ENCODE data around the gene EPRS1. TPM values are rescaled to one million over a fixed set of nuclear protein-coding genes. Genes with fewer than 3 reads are reported as not detected.
A peak's percentile ranks its signal among the peaks of the same experiment; 100 is the strongest.

Gene EPRS1
- total and polyA plus RNA-seq, 2 of the 13 experiments (the other 11 are each of a cell fraction or from before 2014, with no cell fraction given), result 86.1 to 124 TPM

DNA sequence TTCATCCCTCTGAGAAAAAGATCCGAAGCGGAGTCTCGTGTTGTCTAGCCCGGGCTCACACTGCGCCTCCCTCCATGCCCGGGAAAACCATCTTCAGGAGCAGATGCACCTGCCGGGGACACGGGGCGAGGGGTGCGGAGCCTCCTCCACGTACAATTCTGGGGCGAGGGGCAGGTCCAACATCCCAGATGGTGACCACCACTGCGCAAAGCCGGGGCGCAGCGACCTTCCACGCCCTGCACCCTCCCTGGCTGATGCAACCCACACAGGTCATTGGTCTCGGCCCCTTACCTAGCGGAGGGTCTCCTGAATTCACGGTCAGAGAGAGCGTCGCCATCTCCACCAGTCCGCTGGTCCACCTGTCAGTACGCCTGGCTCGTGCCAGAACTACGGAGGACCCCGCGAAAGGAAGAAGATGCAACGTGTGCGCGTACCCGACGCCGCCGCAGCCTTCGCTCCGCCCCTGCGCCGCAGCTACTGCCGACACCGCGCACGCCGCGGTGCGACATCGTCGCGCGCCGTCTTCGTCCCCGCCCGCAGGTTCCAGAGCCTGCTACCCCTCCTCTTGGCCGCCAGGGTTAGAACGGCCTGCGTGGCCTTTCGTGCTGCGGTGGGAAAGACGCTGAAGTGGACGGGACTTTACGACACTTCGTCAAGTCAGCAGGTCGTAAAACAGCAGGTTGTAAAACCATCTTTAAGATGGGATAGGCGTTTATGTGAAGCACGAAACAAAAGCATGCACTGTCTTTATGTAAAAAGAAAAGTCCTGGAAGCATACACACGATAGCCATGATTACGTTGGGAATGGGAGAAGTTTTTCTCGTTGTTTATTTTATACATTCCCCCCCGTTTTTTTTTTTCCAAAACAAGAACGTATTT, at the start of gene EPRS1 (continued):
- 0 out of 2 replicates have a peak, but pooled peaks have one; percentile 23 for TF ChIP-seq ZNF234 (CRISPR knock-in tag; conservative IDR thresholded peaks at IDR 0.05)
- TF ChIP-seq MEF2D (CRISPR knock-in tag; IDR thresholded peaks at IDR 0.05), result peak; percentile 70; the same call in 1 of the 2 replicates
- TF ChIP-seq, protein P1, sequence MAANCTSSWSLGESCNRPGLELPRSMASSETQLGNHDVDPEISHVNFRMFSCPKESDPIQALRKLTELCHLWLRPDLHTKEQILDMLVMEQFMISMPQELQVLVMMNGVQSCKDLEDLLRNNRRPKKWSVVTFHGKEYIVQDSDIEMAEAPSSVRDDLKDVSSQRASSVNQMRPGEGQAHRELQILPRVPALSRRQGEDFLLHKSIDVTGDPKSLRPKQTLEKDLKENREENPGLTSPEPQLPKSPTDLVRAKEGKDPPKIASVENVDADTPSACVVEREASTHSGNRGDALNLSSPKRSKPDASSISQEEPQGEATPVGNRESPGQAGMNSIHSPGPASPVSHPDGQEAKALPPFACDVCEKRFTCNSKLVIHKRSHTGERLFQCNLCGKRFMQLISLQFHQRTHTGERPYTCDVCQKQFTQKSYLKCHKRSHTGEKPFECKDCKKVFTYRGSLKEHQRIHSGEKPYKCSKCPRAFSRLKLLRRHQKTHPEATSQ (CRISPR knock-in tag; IDR thresholded peaks at IDR 0.05; ENCODE audit: borderline replicate concordance), result peak; percentile 60; the same call in 1 of the 2 replicates
- TF ChIP-seq, protein P2, sequence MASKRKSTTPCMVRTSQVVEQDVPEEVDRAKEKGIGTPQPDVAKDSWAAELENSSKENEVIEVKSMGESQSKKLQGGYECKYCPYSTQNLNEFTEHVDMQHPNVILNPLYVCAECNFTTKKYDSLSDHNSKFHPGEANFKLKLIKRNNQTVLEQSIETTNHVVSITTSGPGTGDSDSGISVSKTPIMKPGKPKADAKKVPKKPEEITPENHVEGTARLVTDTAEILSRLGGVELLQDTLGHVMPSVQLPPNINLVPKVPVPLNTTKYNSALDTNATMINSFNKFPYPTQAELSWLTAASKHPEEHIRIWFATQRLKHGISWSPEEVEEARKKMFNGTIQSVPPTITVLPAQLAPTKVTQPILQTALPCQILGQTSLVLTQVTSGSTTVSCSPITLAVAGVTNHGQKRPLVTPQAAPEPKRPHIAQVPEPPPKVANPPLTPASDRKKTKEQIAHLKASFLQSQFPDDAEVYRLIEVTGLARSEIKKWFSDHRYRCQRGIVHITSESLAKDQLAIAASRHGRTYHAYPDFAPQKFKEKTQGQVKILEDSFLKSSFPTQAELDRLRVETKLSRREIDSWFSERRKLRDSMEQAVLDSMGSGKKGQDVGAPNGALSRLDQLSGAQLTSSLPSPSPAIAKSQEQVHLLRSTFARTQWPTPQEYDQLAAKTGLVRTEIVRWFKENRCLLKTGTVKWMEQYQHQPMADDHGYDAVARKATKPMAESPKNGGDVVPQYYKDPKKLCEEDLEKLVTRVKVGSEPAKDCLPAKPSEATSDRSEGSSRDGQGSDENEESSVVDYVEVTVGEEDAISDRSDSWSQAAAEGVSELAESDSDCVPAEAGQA (IDR thresholded peaks at IDR 0.05; ENCODE audit: low read depth), result peak; percentile 88
- TF ChIP-seq, protein P2 (CRISPR knock-in tag; IDR thresholded peaks at IDR 0.05; ENCODE audit: borderline replicate concordance), result peak; percentile 4; the same call in 1 of the 2 replicates
- no peak for TF ChIP-seq ZNF549 (CRISPR knock-in tag; IDR thresholded peaks at IDR 0.05)
- TF ChIP-seq HNRNPLL (IDR thresholded peaks at IDR 0.05; ENCODE audit: low read depth, low read length, poor library complexity, severe bottlenecking), result peak; percentile 98
- no peak for TF ChIP-seq ZNF766 (CRISPR knock-in tag; IDR thresholded peaks at IDR 0.05; ENCODE audit: borderline replicate concordance)
- no peak for TF ChIP-seq ZBTB1 (CRISPR knock-in tag; IDR thresholded peaks at IDR 0.05; ENCODE audit: borderline replicate concordance)
- TF ChIP-seq ZNF619 (CRISPR knock-in tag; IDR thresholded peaks at IDR 0.05), result peak; percentile 91; the same call in 1 of the 2 replicates
- TF ChIP-seq, protein P3, sequence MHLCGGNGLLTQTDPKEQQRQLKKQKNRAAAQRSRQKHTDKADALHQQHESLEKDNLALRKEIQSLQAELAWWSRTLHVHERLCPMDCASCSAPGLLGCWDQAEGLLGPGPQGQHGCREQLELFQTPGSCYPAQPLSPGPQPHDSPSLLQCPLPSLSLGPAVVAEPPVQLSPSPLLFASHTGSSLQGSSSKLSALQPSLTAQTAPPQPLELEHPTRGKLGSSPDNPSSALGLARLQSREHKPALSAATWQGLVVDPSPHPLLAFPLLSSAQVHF (CRISPR knock-in tag; IDR thresholded peaks at IDR 0.05), result 0 out of 2 replicates have a peak, but pooled peaks have one; percentile 41
- TF ChIP-seq PHF20 (CRISPR knock-in tag; IDR thresholded peaks at IDR 0.05), result peak; percentile 95
- peak; percentile 37; the same call in 1 of the 2 replicates for TF ChIP-seq KLF9 (CRISPR knock-in tag; IDR thresholded peaks at IDR 0.05; ENCODE audit: low read depth)
- TF ChIP-seq ZNF83 (CRISPR knock-in tag; IDR thresholded peaks at IDR 0.05; ENCODE audit: borderline replicate concordance), result peak; percentile 84; the same call in 1 of the 2 replicates
- TF ChIP-seq ATM (IDR thresholded peaks at IDR 0.05; ENCODE audit: borderline replicate concordance), result no peak
- peak; percentile 26; the same call in 1 of the 2 replicates for TF ChIP-seq ZNF143 (CRISPR knock-in tag; IDR thresholded peaks at IDR 0.05)
- TF ChIP-seq NFE2L1 (CRISPR knock-in tag; IDR thresholded peaks at IDR 0.05; ENCODE audit: borderline replicate concordance), result peak; percentile 48; the same call in 1 of the 2 replicates
- TF ChIP-seq, protein P4, sequence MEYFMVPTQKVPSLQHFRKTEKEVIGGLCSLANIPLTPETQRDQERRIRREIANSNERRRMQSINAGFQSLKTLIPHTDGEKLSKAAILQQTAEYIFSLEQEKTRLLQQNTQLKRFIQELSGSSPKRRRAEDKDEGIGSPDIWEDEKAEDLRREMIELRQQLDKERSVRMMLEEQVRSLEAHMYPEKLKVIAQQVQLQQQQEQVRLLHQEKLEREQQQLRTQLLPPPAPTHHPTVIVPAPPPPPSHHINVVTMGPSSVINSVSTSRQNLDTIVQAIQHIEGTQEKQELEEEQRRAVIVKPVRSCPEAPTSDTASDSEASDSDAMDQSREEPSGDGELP (IDR thresholded peaks at IDR 0.05; ENCODE audit: borderline replicate concordance, low read depth), result peak; percentile 33; the same call in 1 of the 2 replicates
